Measurements from ENCODE around the gene GRM8. TPM values are rescaled to one million over a fixed set of nuclear protein-coding genes. Genes with fewer than 3 reads are reported as not detected.

Gene GRM8
- total and polyA plus RNA-seq, 10 of the 15 experiments (the other 5 are each of a cell fraction or from before 2014, with no cell fraction given) = 0.33 to 7.1 (median 0.45) TPM; not detected in 2

GRCh38 chr7:126804604-126805003 is 448.1 kb downstream of the GRM8 start:
- Histone ChIP-seq H3K79me2 (ENCODE audit: control insufficient read depth, insufficient read depth, low read length) (no peaks in the 10 kb centered on the region), H2AFZ (ENCODE audit: control insufficient read depth, low read depth, low read length) (no peak overlapping the region), H4K20me1 (ENCODE audit: control insufficient read depth, insufficient read depth) (no peaks in the 10 kb centered on the region), H3K9ac (ENCODE audit: control insufficient read depth, insufficient read depth, low read length) (no peak overlapping the region), H3K9me3 (replicated peaks; ENCODE audit: control insufficient read depth, insufficient read depth, low read length) (no peaks in the 10 kb centered on the region), H3K36me3 (ENCODE audit: control insufficient read depth in 2 of 2, insufficient read depth in 2 of 2, low read length in 1 of 2) (no peaks in the 10 kb centered on the region), H3K4me1 (ENCODE audit: control insufficient read depth, insufficient read depth, low read length) (no peaks in the 10 kb centered on the region), H3K4me2 (ENCODE audit: control insufficient read depth, insufficient read depth) (no peak overlapping the region), H3K4me3 (no peak overlapping the region), H3K27ac (ENCODE audit: control insufficient read depth, insufficient read depth) (no peak overlapping the region), H3K27me3 (replicated peaks in 1 of 2; ENCODE audit: control insufficient read depth in 2 of 2, insufficient read depth in 2 of 2, low read length in 1 of 2) (no peaks in the 10 kb centered on the region)
- SMC1A ChIA-PET (ENCODE audit: uncharacterized antibody, unreplicated experiment) = interaction anchor here (0.9 to 3.9 kb wide), 8 partner anchors 9 to 783 kb away, joined by 3 to 36 read pairs (median 4); no protein-coding TSS in a partner anchor
- 48% methylated on average over 2 of the region's 2 CpGs for WGBS (ENCODE audit: insufficient coverage, insufficient replicate concordance, low lambda C conversion rate, missing lambda C conversion rate)
- intact Hi-C loops (cut with micrococcal nuclease; ENCODE audit: unreplicated experiment) (loop anchor here (5.0 to 10.0 kb wide), 4 partner anchors 147 to 643 kb away; no protein-coding TSS in a partner anchor), in situ Hi-C loops (cut with MboI) (loop anchor here (5.0 kb wide), 1 partner anchor 98 kb away; no protein-coding TSS in a partner anchor)
- TF ChIP-seq IKZF1 (conservative IDR thresholded peaks at IDR 0.05) (no peak), MTA2 (IDR thresholded peaks at IDR 0.05; ENCODE audit: low read depth) (0 out of 2 replicates have a peak, but pooled peaks have one; percentile 13), ATF7 (IDR thresholded peaks at IDR 0.05; ENCODE audit: low read depth) (no peak), NKRF (conservative IDR thresholded peaks at IDR 0.05) (no peak), MYB (IDR thresholded peaks at IDR 0.05; ENCODE audit: borderline replicate concordance, low read depth, low read length) (no peak), BACH1 (IDR thresholded peaks at IDR 0.05; ENCODE audit: borderline replicate concordance) (no peak)
- CTCF ChIA-PET = interaction anchor here (0.7 to 6.3 kb wide), 10 partner anchors 14 to 643 kb away, joined by 3 to 60 read pairs (median 5); no protein-coding TSS in a partner anchor
- BruUV-seq (replicated peaks) = no TSS peak
- POLR2A ChIA-PET = no interaction called here
- ATAC-seq (peak; percentile 67), DNase-seq (ENCODE audit: low read depth, low spot score) (no peak), FAIRE-seq (no peak)
- RAD21 ChIA-PET (ENCODE audit: unreplicated experiment) = interaction anchor here (0.9 to 3.5 kb wide), 4 partner anchors 59 to 448 kb away, joined by 3 to 19 read pairs (median 9); partner anchors contain the start of gene GRM8

All from GM12878 (cell line).